HUES48 (cell line): ENCODE measurements around the gene BCKDHB.

Experiments used
- H3K27ac ChIP-seq: one replicate; pipeline ENCODE4 v1.7.0; 2013; ENCODE audit warnings: low read depth, low read length, inconsistent platforms
- H3K27me3 ChIP-seq: 2 replicates; pipeline ENCODE4 v1.6.1; 2013; ENCODE audit warnings: mild to moderate bottlenecking, low read length; ENCODE audit not compliant: control insufficient read depth, insufficient read depth
- H3K36me3 ChIP-seq: 2 replicates; pipeline ENCODE4 v1.6.1; 2013; ENCODE audit warnings: low read length; ENCODE audit not compliant: control insufficient read depth, insufficient read depth
- H3K4me1 ChIP-seq: 2 replicates; pipeline ENCODE4 v1.6.1; 2013; ENCODE audit warnings: mild to moderate bottlenecking, low read length; ENCODE audit not compliant: control insufficient read depth, insufficient read depth
- H3K4me3 ChIP-seq: 2 replicates; pipeline ENCODE4 v1.5.1; 2013; ENCODE audit warnings: mild to moderate bottlenecking, low read depth, low read length
- H3K9ac ChIP-seq: 2 replicates; pipeline ENCODE4 v1.6.1; 2013; ENCODE audit warnings: mild to moderate bottlenecking, low read depth, low read length, moderate library complexity
- H3K9me3 ChIP-seq: 2 replicates; pipeline ENCODE4 v1.6.1; 2013; ENCODE audit warnings: low read length; ENCODE audit not compliant: control insufficient read depth, insufficient read depth

The BCKDHB gene

GRCh38 chr6:80364149-80364548 is 257.7 kb downstream of the BCKDHB start:
- no peak overlapping the region for H3K9ac ChIP-seq
- no peak overlapping the region for H3K27ac ChIP-seq
- H3K27me3 ChIP-seq: no peaks in the 10 kb centered on the region
- no peaks in the 10 kb centered on the region for H3K36me3 ChIP-seq
- no peaks in the 10 kb centered on the region for H3K9me3 ChIP-seq
- peaks cover under 1% of the 10 kb centered on the region; the same call in 1 of the 2 replicates for H3K4me1 ChIP-seq
- no peak overlapping the region for H3K4me3 ChIP-seq

DNA sequence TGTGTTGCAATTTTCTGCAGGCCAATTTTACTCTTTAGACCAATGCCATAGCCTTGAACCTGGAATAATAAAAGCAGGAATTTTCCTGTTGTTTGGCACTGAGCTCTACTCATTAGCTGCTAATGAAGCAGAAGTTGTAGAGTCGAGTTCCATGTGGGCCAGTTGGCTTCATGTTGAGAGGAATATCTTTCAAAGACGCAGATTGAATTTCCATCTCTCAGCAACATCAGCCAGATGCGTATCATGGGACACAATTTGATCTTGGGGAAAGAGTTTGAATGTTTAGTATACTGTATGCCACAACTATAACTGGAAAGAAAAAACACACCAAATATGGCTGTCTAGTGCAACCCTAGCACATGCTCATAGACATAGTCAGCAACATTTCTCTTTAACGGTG is 259.6 kb downstream of the BCKDHB start:
- no peaks in the 10 kb centered on the region for H3K36me3 ChIP-seq
- no peak overlapping the region for H3K9ac ChIP-seq
- H3K9me3 ChIP-seq: no peaks in the 10 kb centered on the region
- no peaks in the 10 kb centered on the region for H3K27me3 ChIP-seq
- H3K4me3 ChIP-seq: no peak overlapping the region
- H3K27ac ChIP-seq: no peak overlapping the region
- no peaks in the 10 kb centered on the region for H3K4me1 ChIP-seq

- Histone ChIP-seq H3K9ac (no peak overlapping the region), H3K4me3 (no peak overlapping the region), H3K4me1 (no peaks in the 10 kb centered on the region), H3K9me3 (no peaks in the 10 kb centered on the region), H3K27me3 (no peaks in the 10 kb centered on the region), H3K27ac (no peak overlapping the region), H3K36me3 (no peaks in the 10 kb centered on the region)
Observed at GRCh38 chr6:80366714-80367113, 260.2 kb downstream of the BCKDHB start.

DNA sequence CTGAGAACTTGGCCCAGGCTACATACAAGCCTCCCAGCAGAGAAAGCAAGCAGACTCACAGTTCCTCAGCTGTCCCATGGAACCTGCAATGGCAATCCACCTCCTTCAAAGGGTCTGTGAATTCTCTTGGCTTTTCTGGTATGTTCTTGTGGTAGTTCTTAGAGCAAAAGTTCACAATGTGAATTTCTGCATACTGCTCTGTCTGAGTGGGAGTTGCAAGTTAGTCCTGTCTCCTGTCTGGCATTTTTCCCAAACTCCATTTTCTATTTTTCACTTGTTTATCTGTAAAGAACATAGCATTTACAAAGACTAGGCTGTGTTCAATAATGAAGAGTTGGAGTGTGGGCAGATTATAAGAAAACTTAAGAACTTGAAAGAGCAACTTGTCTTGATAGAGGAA is 269.9 kb downstream of the BCKDHB start:
- H3K9me3 ChIP-seq: no peaks in the 10 kb centered on the region
- H3K4me3 ChIP-seq: no peak overlapping the region
- H3K9ac ChIP-seq: no peak overlapping the region
- no peaks in the 10 kb centered on the region for H3K36me3 ChIP-seq
- no peaks in the 10 kb centered on the region for H3K27me3 ChIP-seq
- no peaks in the 10 kb centered on the region for H3K4me1 ChIP-seq
- H3K27ac ChIP-seq: no peak overlapping the region

DNA sequence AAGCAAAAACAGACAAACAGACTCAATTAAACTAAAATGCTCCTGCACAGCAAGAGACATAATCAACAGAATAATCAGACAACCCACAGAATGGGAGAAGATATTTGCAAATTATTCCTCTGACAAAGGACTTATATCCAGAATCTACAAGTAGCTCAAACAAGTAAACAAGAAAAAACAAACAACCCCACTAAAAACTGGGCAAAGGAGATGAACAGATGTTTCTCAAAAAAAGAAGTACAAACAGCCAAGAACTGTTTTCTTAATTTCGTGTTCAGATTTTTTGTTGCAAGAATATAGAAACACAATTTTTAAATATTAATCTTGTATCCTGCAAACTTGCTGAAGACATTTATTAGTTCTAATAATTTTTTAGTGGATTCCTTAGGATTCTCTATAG is 274.1 kb downstream of the BCKDHB start:
- no peaks in the 10 kb centered on the region for H3K27me3 ChIP-seq
- H3K4me1 ChIP-seq: no peaks in the 10 kb centered on the region
- H3K4me3 ChIP-seq: no peak overlapping the region
- no peak overlapping the region for H3K27ac ChIP-seq
- H3K36me3 ChIP-seq: no peaks in the 10 kb centered on the region
- H3K9ac ChIP-seq: no peak overlapping the region
- no peaks in the 10 kb centered on the region for H3K9me3 ChIP-seq

DNA sequence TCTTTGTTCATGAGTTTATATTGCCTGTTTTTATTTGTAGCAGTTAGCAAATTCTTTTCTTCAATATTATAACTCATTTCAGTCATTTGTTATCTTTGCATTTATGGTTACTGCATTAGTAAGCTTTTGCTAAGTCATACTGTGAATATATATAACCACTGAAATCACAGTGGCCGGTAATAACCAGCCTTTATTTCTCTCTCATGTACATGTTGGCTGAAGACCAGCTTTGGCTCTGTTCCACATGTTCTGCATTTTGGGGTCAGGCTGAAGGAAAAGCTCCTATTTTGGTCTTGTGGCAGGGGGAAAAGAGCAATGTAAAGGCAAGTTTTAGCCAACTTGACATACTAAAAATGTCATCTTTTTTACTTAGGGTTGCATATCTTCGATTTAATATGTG is 276.3 kb downstream of the BCKDHB start:
- H3K9ac ChIP-seq: no peak overlapping the region
- H3K4me1 ChIP-seq: no peaks in the 10 kb centered on the region
- H3K9me3 ChIP-seq: no peaks in the 10 kb centered on the region
- no peak overlapping the region for H3K27ac ChIP-seq
- no peaks in the 10 kb centered on the region for H3K27me3 ChIP-seq
- H3K4me3 ChIP-seq: no peak overlapping the region
- no peaks in the 10 kb centered on the region for H3K36me3 ChIP-seq

GRCh38 chr6:80388507-80388906 is 282.0 kb downstream of the BCKDHB start:
- Histone ChIP-seq H3K4me1 (0 out of 2 replicates have a peak, but pooled peaks cover 3% of the 10 kb centered on the region), H3K27ac (no peak overlapping the region), H3K9ac (no peak overlapping the region), H3K36me3 (no peaks in the 10 kb centered on the region), H3K27me3 (no peaks in the 10 kb centered on the region), H3K9me3 (no peaks in the 10 kb centered on the region), H3K4me3 (no peak overlapping the region)
